Gastrocnemius medialis (tissue), 4 donors: Measurements from ENCODE around the gene CNTLN.

Experiments used
- POLR2A ChIP-seq, 2 donors: fragments of 450-650 bp; IDR thresholded peaks; one replicate each; pipeline ENCODE4 v1.6.1; 2017; ENCODE audit warnings: antibody characterized with exemption in 2 of 2, mild to moderate bottlenecking in 2 of 2, moderate library complexity in 2 of 2
- TF ChIP-seq, protein P1 (sequence below), 5 experiments: fragments of 450-650 bp in 3 of 5; fragments of 200-600 bp in 2 of 5; sonication (generic) in 2 of 5; IDR thresholded peaks in 4 of 5; conservative IDR thresholded peaks in 1 of 5; 1 replicate in 4 of 5; 2 replicates in 1 of 5; pipeline ENCODE4 v1.5.1; 2016 to 2019; ENCODE audit warnings: antibody characterized with exemption in 5 of 5, mild to moderate bottlenecking in 3 of 5, moderate library complexity in 3 of 5

- TF ChIP-seq, protein P1, sequence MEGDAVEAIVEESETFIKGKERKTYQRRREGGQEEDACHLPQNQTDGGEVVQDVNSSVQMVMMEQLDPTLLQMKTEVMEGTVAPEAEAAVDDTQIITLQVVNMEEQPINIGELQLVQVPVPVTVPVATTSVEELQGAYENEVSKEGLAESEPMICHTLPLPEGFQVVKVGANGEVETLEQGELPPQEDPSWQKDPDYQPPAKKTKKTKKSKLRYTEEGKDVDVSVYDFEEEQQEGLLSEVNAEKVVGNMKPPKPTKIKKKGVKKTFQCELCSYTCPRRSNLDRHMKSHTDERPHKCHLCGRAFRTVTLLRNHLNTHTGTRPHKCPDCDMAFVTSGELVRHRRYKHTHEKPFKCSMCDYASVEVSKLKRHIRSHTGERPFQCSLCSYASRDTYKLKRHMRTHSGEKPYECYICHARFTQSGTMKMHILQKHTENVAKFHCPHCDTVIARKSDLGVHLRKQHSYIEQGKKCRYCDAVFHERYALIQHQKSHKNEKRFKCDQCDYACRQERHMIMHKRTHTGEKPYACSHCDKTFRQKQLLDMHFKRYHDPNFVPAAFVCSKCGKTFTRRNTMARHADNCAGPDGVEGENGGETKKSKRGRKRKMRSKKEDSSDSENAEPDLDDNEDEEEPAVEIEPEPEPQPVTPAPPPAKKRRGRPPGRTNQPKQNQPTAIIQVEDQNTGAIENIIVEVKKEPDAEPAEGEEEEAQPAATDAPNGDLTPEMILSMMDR (IDR thresholded peaks at IDR 0.05 in 4 of 5, conservative IDR thresholded peaks at IDR 0.05 in 1 of 5): no peak
- no peak for TF ChIP-seq POLR2A (IDR thresholded peaks at IDR 0.05)
Observed at GRCh38 chr9:17131494-17131893, 3.3 kb upstream of the CNTLN start.
